Measurements from ENCODE around the gene ELK3. TPM values are rescaled to one million over a fixed set of nuclear protein-coding genes. Genes with fewer than 3 reads are reported as not detected.

The ELK3 gene
- 22.0 and 31.9 TPM in 2 replicates for total RNA-seq

DNA sequence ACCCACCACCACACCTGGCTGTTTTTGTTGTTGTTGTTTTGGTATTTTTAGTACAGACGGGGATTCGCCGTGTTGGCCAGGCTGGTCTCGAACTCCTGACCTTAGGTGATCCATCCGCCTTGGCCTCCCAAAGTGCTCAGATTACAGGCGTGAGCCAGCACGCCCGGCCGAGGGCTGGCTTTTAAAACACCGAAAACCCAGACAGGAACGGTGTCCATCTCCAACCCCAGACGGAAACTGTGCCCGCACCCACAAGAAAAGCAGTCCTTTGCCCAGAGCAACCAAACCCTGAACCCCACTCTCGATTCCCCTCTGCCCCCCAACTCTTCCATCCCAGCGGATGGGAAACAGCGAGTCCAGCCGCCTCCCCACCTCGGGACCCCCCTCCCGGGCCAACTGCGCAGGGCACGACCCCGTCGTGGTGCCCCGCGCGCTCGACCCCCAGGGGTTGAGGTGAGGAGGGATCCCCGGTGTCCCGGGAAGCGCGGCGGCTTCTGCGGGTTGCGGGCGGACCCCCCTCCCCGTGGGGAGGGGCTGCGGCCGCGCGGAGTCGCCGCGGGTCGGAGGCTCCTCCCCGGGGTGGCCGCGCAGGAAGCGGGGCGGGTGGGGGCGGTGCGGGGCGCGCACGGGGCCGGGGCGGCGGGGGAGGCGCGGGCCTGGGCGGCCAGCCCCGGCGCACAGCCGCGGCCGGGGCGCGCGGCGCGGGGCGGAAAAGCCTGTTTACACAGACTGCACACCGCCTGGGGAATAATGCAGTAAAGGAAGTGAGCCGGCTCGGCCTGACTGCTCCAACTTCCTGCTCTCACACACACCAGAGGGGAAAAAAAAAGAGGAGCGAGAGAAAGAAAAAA lies at the start of gene ELK3:
TSS of gene ELK3 (plus strand) at position 651 of the 851 bp plus-strand sequence.
- DNase-seq (ENCODE audit: low read depth, low spot score) = peak; percentile 91

DNA sequence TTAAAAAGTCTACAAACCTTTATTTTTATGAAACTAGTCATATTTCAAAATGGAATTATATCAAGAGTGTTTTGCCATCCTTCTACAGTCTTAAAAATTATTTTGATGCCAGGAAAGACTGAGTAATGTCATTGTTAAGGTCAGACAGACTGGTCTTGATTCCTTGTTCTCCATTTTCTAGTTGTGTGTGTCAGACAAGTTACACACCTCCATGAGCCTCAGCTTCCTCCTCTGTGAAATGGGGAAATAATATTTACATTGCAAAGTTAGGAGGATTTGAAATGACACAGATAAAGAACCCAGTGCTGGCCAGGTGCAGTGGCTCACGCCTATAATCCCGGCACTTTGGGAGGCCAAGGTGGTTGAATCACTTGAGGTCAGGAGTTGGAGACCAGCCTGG lies 47.4 kb upstream of the ELK3 start:
- no peak for DNase-seq (ENCODE audit: low read depth, low spot score)

DNA sequence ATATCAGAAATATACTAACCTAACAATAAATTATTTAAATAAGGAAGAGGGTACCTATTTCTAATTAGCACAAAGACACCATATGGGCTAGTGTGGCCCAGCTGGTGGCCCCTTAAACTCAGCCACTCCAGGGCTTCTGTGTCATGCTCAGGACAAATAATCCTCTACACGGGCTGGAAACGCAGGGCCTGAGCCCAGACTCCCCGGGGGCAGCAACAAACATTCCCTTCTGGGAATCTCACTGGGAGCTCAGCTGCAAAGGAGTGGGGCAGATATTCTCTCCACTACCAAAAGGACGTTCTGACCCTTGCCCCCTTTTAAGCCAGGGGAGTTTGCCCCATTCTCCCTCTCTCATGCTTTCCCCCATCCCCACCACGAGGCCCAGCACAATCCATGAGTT lies 43.7 kb upstream of the ELK3 start:
- no peak for DNase-seq (ENCODE audit: low read depth, low spot score)

DNA sequence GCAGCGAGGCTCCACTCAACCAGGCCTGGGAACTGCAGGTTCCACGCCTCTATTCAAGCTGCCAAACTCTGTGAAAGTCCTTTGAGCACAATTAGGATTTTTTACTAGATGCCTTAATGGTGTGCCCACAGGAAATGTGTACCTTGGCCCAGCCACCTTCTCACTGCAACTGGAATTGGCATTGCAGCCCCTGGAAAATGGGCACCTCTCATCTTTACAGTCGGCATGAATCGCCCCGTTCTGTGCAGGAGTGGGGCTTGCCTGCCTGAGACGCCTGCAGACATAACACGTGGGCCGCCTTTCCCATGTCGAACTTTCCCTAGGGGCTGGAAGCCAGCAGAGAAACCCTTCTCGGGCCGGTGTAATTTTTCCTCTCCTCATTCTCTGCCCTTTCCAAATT lies 42.0 kb upstream of the ELK3 start:
- DNase-seq (ENCODE audit: low read depth, low spot score) = no peak

DNA sequence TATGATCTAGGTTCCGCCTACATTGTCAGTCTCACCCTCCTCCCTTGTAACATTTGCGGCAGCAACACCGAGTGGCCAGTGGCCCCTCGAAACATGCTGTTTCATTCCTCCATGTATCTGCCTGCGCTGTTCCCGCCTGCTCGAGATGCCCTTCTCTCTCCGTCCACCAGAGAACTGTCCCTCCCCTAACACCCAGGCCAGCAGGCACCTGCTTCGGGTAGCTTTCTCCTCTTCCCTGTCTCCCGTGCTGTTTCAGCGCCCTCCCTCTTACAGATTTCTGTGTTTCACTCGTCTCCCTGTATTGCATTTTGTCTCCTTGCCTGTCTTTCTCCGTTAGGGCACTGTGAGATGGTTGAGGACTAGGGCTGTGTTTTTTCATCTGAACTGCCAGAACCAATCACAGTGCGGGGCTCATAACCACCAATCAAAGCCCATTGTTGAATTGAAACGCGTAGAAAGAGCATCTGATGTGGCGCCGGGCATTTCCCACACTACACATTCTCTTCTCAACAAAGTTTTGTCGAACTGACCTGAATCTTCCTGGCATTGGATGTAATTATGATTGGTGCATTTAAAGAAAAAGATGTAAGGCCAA lies 40.9 kb upstream of the ELK3 start:
- DNase-seq (ENCODE audit: low read depth, low spot score) = no peak

DNA sequence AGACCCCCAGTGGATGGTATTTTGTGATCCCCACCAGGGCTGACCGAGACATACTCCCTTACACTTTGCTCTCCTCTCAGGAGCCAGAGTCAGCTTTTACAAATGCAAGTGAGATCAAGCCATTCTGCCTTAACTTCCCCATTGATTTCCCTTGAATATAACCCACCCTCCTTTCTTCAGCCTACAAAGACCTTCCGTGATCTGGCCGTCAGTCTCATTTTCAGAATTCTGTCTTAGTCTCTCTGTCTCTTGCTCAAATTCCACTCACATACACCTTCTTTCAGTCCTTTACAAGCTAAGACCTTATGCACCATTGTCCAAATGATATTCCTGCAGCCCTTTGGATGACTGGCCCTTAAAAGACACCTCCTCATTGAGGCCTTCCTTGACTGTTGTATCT lies 39.0 kb upstream of the ELK3 start:
- no peak for DNase-seq (ENCODE audit: low read depth, low spot score)

DNA sequence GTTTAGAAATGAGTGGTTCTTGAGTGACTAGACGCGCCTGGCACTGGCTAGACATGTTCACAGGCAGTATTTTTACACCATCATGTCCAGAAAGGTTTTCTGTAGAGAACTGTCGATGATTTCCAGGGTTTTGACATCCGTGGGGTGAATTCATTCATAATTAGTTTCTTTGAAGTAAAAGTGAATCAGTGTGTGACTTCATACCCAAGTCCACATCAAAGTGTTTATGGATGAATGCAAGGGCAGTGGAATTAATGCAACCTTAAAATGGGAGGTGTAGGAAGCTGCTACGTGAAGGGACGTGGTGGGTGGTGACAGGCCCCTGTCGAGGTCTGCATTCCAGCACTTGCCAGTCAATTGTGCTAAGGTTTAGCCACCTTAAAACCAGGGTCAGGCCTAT lies 38.4 kb upstream of the ELK3 start:
- DNase-seq (ENCODE audit: low read depth, low spot score) = no peak

DNA sequence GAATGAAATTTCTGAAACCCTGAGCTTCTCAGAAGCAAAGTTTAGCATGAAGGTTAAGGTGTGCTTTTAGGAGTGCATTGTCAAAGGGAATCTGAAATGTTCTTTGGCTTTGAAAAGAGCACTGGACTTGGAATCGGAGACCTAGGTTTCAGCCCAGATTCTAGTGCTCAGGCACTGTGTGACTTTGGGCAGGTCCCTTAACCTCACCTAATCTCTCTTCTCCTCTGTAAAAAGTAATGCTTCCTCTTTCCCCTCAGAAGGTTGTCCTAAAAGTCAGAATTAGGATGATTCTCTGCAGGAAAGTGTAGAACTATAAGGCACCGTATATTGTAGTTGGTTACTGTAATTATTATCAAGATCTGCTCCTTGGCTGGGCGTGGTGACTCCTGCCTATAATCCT lies 38.0 kb upstream of the ELK3 start:
- no peak for DNase-seq (ENCODE audit: low read depth, low spot score)

DNA sequence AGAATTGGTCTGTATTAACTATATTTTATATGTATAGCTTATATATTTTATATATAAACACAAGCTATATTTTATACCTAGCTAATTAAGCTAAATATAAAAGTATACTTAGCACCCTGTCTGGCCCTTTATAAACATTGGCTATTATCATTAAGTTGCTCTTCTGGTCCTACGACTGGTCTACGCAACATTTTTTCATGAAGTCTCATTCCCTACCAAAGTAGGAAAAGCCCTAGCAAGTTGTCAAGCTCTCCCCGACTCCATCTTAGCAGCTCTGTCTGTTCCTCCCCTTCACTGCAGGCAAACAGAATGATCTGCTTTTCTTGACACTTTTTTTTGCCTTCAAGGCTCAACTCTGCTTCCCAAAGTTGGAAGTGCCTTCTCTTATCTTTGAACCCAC lies 36.7 kb upstream of the ELK3 start:
- no peak for DNase-seq (ENCODE audit: low read depth, low spot score)

DNA sequence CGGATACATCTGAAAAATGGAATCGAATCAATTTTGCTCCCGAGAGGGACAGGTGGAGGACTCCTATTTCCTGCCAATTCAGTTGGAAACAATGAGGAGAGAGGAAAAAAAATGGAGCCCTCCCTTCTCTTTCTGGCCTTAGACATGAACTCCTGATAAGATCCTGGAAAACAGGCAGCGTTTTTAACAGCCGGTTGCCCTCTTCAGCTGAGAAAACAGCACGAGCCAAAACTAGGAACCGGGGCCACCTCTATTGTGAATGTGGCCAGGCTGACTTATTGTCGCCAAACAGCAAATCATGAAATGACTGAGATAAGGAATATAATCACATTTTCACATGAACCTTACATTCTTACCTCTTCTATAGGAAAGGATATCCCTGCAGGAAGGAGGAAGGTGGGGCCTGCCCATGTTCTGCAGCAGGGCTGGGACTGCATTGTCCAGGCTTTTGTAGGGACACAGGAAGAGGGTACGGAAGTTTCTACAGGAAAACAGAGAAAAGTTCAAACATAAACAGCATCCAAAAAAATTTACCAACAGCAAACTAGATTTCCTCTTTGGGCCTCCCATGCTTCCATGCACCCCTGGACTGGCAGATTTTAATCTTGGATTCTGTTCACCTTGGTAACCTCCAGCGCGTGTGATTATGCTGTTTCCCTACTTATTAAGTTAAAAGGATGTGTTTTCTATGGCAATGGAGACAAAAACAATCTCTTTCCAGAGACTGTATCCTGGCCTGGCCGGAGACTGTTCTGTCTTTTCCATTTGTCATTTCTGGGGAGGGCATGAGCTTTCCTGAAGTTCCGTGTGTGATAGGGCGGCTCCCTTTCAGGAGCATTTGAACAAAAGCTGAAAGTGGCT lies 29.0 kb upstream of the ELK3 start:
- DNase-seq (ENCODE audit: low read depth, low spot score) = peak; percentile 81

DNA sequence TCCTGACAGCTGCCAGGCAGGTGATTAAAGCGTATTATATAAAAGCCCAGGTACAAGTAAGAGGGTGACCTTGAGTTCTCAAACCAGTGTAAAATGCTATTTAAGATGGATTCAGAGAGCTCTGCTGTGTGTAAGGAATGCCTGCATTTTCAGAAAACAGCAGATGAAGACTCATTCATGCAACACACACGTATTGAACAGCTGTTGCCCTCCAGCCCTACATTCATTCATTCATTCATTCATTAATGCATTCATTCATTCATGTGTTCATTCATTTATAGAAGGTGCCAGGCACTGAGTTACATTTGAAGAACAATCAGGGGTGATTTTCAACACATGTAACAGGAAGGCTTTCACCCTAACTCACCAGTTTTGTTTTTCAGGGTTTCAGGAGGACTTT lies 27.4 kb upstream of the ELK3 start:
- DNase-seq (ENCODE audit: low read depth, low spot score) = no peak

DNA sequence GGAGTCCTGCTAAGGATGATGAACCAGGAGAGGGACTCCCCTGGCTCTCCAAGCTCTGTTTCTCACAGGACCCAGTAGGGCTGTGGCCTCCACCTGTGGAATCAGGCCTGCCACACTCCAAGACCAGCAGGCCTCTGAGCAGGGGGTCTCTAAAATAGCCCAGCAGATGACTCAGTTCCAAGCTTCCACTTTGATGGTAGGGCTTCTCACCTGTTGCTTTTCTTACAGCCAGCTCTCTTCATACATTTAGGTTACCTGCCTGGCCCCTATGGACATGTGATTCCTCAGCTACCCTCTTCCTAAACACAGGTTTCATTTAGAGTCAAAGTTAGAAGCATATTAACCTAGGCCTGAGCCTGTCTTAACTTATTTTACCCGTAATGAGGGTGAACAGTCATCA lies 26.7 kb upstream of the ELK3 start:
- no peak for DNase-seq (ENCODE audit: low read depth, low spot score)

DNA sequence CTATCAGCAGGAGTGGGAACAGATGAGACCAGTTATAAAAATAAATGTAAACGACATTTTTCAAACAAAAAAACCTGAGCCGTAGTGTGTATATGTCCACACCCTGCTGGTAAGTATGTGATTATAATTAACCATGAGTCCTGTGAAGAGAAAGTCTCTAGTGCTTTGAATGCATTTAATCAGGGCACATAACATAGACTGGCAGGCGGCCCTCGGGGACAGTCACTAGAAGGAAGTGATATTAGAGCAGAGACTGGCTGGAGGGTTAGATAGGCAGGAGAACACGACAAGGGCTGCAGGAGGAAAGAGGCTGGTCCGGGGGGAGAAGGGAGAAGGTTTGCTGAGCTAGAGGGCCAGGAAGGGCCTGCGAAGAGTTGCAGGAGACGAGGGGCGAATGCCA lies 23.8 kb upstream of the ELK3 start:
- no peak for DNase-seq (ENCODE audit: low read depth, low spot score)

DNA sequence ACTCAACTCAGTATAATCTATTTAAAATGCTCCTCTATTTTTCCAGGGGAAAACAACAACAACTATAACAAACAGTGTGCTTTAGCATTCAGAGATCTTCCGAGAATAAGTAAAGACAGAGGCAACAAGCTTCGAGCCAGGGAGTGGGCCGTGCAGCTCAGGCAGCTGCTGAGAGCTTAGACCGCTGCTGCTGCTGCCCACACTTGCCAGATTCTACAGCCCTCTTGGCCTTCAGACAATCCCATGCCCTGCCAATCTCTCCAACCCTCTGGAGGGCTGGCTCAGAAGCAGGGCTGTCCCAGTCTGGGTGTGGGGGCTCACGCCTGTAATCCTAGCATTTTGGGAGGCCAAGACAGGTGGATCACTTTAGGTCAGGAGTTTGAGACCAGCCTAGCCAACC lies 23.4 kb upstream of the ELK3 start:
- DNase-seq (ENCODE audit: low read depth, low spot score) = no peak

DNA sequence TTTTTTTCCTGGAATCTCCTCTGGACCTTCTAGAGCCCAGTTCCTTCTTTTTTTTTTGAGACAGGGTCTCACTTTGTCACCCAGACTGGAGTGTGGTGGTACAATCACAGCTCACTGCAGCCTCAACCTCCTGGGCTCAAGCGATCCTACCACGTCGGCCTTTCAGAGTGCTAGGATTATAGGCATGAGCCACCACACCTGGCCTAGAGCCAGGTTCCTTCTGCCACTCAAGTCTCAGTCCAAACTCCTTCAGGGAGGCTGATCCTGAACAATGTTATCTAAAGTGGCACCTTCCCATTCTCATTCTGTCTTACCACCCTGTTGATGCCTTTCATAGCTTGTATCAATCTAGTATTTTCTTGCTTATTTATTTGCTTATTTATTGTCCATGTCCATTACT lies 22.3 kb upstream of the ELK3 start:
- DNase-seq (ENCODE audit: low read depth, low spot score) = no peak

DNA sequence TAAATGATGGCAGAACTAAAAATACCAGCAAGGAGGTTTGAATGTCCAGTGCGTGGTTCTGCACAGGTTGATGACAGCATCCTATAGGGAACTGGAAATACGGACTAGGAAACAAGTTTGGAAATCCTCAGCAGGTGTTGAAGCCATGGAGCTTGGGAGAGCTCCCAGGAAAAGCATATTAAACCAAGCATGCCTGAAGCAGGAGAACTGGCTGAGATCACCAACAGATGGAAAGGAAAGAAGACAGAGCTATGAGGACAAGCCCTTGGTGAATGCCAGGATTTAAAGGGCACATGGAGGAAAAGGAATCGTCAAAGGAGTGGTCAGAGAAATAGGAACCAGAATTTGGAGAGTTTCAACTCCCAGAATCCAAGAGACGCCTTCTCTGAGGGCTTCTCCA lies 21.2 kb upstream of the ELK3 start:
- no peak for DNase-seq (ENCODE audit: low read depth, low spot score)

DNA sequence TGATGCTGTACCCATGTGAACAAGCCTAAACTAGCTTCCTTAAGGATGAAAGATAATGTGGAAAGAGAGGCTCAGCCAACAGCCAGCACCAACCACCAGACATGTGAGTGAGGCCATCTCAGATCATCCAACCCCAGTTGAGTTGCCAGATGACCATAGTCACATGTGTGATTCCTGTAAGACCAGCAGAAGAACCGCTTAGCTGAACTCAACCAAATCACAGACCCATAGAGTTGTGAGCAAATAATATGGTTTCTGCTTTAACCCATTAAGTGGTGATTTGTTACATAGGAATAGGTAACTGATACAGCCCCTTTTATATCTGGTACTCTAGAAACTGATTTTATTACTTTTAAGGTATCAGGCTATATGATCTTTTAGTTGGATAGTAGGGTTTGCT lies 17.6 kb upstream of the ELK3 start:
- DNase-seq (ENCODE audit: low read depth, low spot score) = no peak

DNA sequence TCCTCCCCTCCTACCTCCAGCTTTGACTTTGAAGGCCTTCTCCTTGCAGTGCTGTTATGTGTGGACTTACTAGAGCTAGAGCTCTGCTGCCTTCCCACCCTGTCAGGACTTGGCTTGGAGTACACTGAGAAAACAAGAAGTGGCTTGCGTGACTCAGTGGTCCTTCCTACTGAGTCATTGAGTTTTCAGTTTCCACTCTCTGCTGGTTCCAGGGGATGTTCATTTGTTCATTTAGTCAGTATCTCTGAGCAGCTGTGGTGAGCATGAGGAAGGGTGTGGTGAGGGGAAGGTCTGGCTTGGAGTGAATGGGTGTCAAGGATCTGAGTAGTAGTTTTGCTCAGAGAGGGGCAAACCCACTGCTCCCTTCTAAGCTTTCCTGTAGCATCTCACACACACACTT lies 17.2 kb upstream of the ELK3 start:
- DNase-seq (ENCODE audit: low read depth, low spot score) = peak; percentile 76

DNA sequence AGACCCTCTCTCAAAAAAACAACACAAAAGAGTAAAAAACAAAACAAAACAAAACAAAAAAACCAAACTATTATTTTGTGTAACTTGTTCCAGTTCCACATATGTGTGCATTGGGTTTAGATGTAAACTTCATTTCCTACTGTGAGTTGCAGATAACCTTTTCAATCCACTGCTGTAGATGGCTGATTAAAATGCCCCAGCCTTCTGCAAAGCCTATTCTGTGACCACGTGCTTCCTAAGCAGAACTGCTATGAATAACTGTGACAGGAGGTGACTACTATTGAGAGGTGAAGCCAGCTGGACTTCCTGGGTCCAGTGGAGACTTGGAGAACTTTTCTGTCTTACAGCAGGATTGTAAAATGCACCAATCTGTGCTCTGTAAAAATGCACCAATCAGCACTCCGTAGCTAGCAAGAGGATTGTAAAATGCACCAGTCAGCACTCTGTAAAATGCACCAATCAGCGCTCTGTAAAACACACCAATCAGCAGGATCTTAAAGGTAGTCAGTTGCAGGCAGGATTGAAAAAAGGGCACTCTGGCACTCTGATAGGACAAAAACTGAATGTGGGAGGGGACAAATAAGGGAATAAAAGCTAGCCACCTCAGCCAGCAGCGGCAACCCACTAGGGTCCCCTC lies 10.3 kb upstream of the ELK3 start:
- DNase-seq (ENCODE audit: low read depth, low spot score) = no peak

DNA sequence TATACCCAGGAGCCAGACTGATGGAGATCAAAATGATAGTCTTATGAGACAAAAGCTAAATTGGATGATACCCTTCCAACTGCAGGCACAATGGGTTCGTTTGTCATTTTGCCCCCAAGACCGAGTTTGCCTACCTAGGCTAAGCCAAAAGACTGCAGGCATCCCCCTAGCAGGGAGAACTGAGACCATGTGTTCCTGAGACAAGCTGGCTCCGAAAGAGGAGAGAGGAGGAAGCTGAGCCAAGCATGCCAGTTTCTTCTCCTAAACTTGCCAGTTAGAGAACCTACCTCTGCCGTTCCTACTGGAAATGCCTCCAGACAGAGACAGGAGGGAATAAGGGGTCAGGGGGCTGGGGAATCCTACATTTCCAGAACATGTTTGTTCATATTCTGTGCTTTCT lies 8.3 kb upstream of the ELK3 start:
- DNase-seq (ENCODE audit: low read depth, low spot score) = no peak

DNA sequence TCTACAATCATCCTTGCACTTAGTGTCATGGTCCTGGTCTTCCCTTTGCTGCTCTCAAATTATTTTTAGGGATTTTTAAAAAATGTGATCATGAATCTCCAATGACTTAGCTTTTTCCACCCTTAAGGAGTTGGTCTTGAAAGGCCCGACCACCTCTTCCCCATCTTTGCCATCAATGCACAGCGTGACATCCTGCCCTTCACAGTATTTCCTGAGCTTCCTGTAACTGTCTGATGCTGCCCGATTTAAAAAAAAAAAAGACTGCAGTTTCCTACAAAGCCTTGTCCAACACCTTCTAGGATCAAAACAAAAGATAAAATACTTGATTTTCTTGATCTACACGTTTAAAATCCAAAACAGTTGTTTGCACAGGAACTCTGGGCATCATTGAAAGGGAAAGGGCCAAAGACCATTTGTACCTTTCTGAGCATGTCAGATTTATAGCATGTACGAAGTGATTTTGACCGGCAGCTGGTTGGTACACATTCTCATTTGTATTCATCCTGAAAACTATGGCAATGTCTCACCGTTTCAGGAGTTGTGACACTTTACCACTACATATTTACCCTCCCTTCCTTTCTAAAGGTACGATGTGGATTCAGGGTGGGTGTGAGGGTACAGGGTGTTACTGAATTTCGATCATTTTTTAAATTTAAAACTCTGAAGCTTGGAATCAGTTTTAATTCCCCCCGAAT lies 7.4 kb upstream of the ELK3 start:
- no peak for DNase-seq (ENCODE audit: low read depth, low spot score)
